Osteoblast (primary cell): ENCODE data around the gene FAM47E. TPM values are rescaled to one million over a fixed set of nuclear protein-coding genes. Genes with fewer than 3 reads are reported as not detected.
"Not testable (repeated sequence)": the region's sequence is repeated elsewhere in the genome, so short reads cannot be mapped to it uniquely, and the experiment has no call there.

Experiments used
- DNase-seq: peaks from one replicate; pipeline ENCODE4 v3.0.0; 2011; ENCODE audit warnings: low spot score, mixed read lengths; ENCODE audit not compliant: insufficient read length; ENCODE audit errors: missing footprints
- H2AFZ ChIP-seq: 2 replicates; pipeline ENCODE4 v1.6.0; 2011; ENCODE audit warnings: mild to moderate bottlenecking, low read length
- H3K27ac ChIP-seq: 2 replicates; pipeline ENCODE4 v1.5.1; 2011; ENCODE audit warnings: mild to moderate bottlenecking, low read depth, low read length, moderate library complexity
- H3K27me3 ChIP-seq: 2 replicates; pipeline ENCODE4 v1.6.0; 2012; ENCODE audit warnings: mild to moderate bottlenecking, control low read depth, inconsistent platforms, low read length, moderate library complexity; ENCODE audit not compliant: insufficient read depth
- H3K36me3 ChIP-seq: 2 replicates; pipeline ENCODE4 v1.5.1; 2011; ENCODE audit warnings: mild to moderate bottlenecking, low read length, control low read depth, moderate library complexity; ENCODE audit not compliant: insufficient read depth
- H3K4me1 ChIP-seq: 2 replicates; pipeline ENCODE4 v1.5.1; 2011; ENCODE audit warnings: mild to moderate bottlenecking, low read length, control low read depth, moderate library complexity; ENCODE audit not compliant: insufficient read depth
- H3K4me2 ChIP-seq: 2 replicates; pipeline ENCODE4 v1.6.0; 2011; ENCODE audit warnings: mild to moderate bottlenecking, low read length; ENCODE audit not compliant: insufficient read depth
- H3K4me3 ChIP-seq: fragments of 200-600 bp; sonication (generic); 3 replicates; pipeline ENCODE4 v1.5.1; 2012; ENCODE audit warnings: mild to moderate bottlenecking, low read length, inconsistent platforms; ENCODE audit not compliant: insufficient read depth
- H3K79me2 ChIP-seq: 2 replicates; pipeline ENCODE4 v1.6.0; 2012; ENCODE audit warnings: mild to moderate bottlenecking, low read length, control low read depth, inconsistent platforms; ENCODE audit not compliant: insufficient read depth
- H3K9me3 ChIP-seq: 2 replicates; pipeline ENCODE4 v1.5.1; 2011; ENCODE audit warnings: low read depth, low read length, control low read depth
- H4K20me1 ChIP-seq: 2 replicates; pipeline ENCODE4 v1.6.0; 2012; ENCODE audit warnings: mild to moderate bottlenecking, low read length, control low read depth; ENCODE audit not compliant: insufficient read depth
- CTCF ChIP-seq: IDR thresholded peaks from 2 replicates; pipeline ENCODE4 v1.5.1; 2011; ENCODE audit warnings: mild to moderate bottlenecking, low read depth, low read length, moderate library complexity; ENCODE audit errors: extremely low read depth
- total RNA-seq: library from RNA; depleted of rRNA; stranded (reverse); fragments of >200 nt; gene quantifications from 2 replicates; pipeline ENCODE4 v1.2.3, GENCODE V29; 2012

FAM47E gene
- total RNA-seq, 1 donor: 0.36 TPM

- H3K4me1 ChIP-seq: no peaks in the 10 kb centered on the region
- H2AFZ ChIP-seq: no peak overlapping the region
- H3K27ac ChIP-seq: no peak overlapping the region
- no peaks in the 10 kb centered on the region for H4K20me1 ChIP-seq
- H3K79me2 ChIP-seq: no peaks in the 10 kb centered on the region
- no peaks in the 10 kb centered on the region for H3K9me3 ChIP-seq
- no peak for DNase-seq
- H3K36me3 ChIP-seq: no peaks in the 10 kb centered on the region
- no peak for TF ChIP-seq CTCF
- no peak overlapping the region for H3K4me2 ChIP-seq
- H3K27me3 ChIP-seq: peaks cover 14% of the 10 kb centered on the region
- H3K4me3 ChIP-seq: no peak overlapping the region
These were observed 12.8 kb upstream of the FAM47E start for GRCh38 chr4:76238701-76239100.

- Histone ChIP-seq H3K36me3 (no peaks in the 10 kb centered on the region), H3K9me3 (no peaks in the 10 kb centered on the region), H3K4me3 (no peak overlapping the region), H2AFZ (no peak overlapping the region), H4K20me1 (no peaks in the 10 kb centered on the region), H3K79me2 (no peaks in the 10 kb centered on the region), H3K27me3 (peaks cover 14% of the 10 kb centered on the region), H3K4me1 (no peaks in the 10 kb centered on the region), H3K27ac (no peak overlapping the region), H3K4me2 (no peak overlapping the region)
- DNase-seq: no peak
- TF ChIP-seq CTCF: no peak
These were observed 11.3 kb upstream of the FAM47E start for GRCh38 chr4:76240236-76240635.

- not testable (repeated sequence) for H3K36me3 ChIP-seq, H3K9me3 ChIP-seq, H3K4me3 ChIP-seq, H3K4me1 ChIP-seq, H3K4me2 ChIP-seq, H3K27ac ChIP-seq, H4K20me1 ChIP-seq, H3K79me2 ChIP-seq, DNase-seq, H2AFZ ChIP-seq
- peaks cover 40% of the 10 kb centered on the region for H3K27me3 ChIP-seq
These were observed 7.6 kb upstream of the FAM47E start for GRCh38 chr4:76243877-76244276.

GRCh38 chr4:76246025-76246424 lies 5.5 kb upstream of the FAM47E start:
- H3K36me3 ChIP-seq: no peaks in the 10 kb centered on the region
- H3K4me1 ChIP-seq: peaks cover 1% of the 10 kb centered on the region
- H3K4me3 ChIP-seq: no peak overlapping the region
- H2AFZ ChIP-seq: no peak overlapping the region
- H3K27me3 ChIP-seq: peaks cover 61% of the 10 kb centered on the region
- TF ChIP-seq CTCF: no peak
- no peaks in the 10 kb centered on the region for H3K9me3 ChIP-seq
- H3K79me2 ChIP-seq: no peaks in the 10 kb centered on the region
- H3K4me2 ChIP-seq: no peak overlapping the region
- no peak overlapping the region for H3K27ac ChIP-seq
- no peaks in the 10 kb centered on the region for H4K20me1 ChIP-seq
- DNase-seq: no peak
